HFFc6 (cell line): ENCODE measurements around the gene TMEM14A. TPM values are rescaled to one million over a fixed set of nuclear protein-coding genes. Genes with fewer than 3 reads are reported as not detected.

Experiments used
- DNase-seq: peaks from one replicate; pipeline ENCODE4 v3.0.0-alpha.2; 2018
- H3K27ac Mint-ChIP-seq: 2 replicates; pipeline ENCODE4 v1.8.0; 2020; ENCODE audit warnings: mild to moderate bottlenecking, mixed read lengths
- H3K27me3 Mint-ChIP-seq: 2 replicates; pipeline ENCODE4 v1.8.0; 2021; ENCODE audit warnings: mild to moderate bottlenecking, moderate library complexity, mixed read lengths; ENCODE audit not compliant: insufficient read depth
- H3K36me3 Mint-ChIP-seq: 2 replicates; pipeline ENCODE4 v1.8.0; 2021; ENCODE audit warnings: low read depth, mixed read lengths
- H3K4me1 Mint-ChIP-seq: 2 replicates; pipeline ENCODE4 v1.8.0; 2020; ENCODE audit warnings: low read depth, mixed read lengths
- H3K4me3 Mint-ChIP-seq: 2 replicates; pipeline ENCODE4 v1.8.0; 2020; ENCODE audit warnings: mild to moderate bottlenecking, moderate library complexity, mixed read lengths
- H3K9me3 Mint-ChIP-seq: 2 replicates; pipeline ENCODE4 v1.8.0; 2020; ENCODE audit warnings: mild to moderate bottlenecking, mixed read lengths
- total RNA-seq, 6 experiments: library from RNA; stranded (reverse); fragmentation: NEBNext Ultra II Directional; extraction: Animal tissue kit (Norgen Biotek cat#: 25700); gene quantifications; 2 replicates in 1 of 6; 3 replicates in 5 of 6; pipeline ENCODE4 v1.2.3, GENCODE V29; 2021
- TF ChIP-seq, protein P1 (sequence below): fragments of 200-600 bp; sonication (generic); IDR thresholded peaks from 2 replicates; pipeline ENCODE4 v1.5.0; 2021; ENCODE audit warnings: antibody characterized with exemption, mild to moderate bottlenecking

TMEM14A gene
- total RNA-seq, 6 experiments from 2014 or later, result 36.3 to 48.0 (median 45.0) TPM

- TF ChIP-seq, protein P1, sequence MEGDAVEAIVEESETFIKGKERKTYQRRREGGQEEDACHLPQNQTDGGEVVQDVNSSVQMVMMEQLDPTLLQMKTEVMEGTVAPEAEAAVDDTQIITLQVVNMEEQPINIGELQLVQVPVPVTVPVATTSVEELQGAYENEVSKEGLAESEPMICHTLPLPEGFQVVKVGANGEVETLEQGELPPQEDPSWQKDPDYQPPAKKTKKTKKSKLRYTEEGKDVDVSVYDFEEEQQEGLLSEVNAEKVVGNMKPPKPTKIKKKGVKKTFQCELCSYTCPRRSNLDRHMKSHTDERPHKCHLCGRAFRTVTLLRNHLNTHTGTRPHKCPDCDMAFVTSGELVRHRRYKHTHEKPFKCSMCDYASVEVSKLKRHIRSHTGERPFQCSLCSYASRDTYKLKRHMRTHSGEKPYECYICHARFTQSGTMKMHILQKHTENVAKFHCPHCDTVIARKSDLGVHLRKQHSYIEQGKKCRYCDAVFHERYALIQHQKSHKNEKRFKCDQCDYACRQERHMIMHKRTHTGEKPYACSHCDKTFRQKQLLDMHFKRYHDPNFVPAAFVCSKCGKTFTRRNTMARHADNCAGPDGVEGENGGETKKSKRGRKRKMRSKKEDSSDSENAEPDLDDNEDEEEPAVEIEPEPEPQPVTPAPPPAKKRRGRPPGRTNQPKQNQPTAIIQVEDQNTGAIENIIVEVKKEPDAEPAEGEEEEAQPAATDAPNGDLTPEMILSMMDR, result no peak
- DNase-seq, result no peak
- Mint-ChIP-seq H3K36me3 (peaks cover 15% of the 10 kb centered on the region), H3K9me3 (no peaks in the 10 kb centered on the region), H3K27me3 (no peaks in the 10 kb centered on the region), H3K4me3 (no peak overlapping the region), H3K4me1 (peaks cover 7% of the 10 kb centered on the region; the same call in 1 of the 2 replicates), H3K27ac (no peak overlapping the region)
Observed at GRCh38 chr6:52681416-52681815, 10.5 kb downstream of the TMEM14A start.

- H3K36me3 Mint-ChIP-seq, result peaks cover 3% of the 10 kb centered on the region; the same call in 1 of the 2 replicates
- DNase-seq, result no peak
- no peaks in the 10 kb centered on the region for H3K27me3 Mint-ChIP-seq
- no peak overlapping the region for H3K27ac Mint-ChIP-seq
- no peak overlapping the region for H3K4me3 Mint-ChIP-seq
- TF ChIP-seq, protein P1, result no peak
- no peaks in the 10 kb centered on the region for H3K9me3 Mint-ChIP-seq
- no peaks in the 10 kb centered on the region for H3K4me1 Mint-ChIP-seq
Observed at GRCh38 chr6:52686878-52687699, 16.2 kb downstream of the TMEM14A start.

- DNase-seq, result no peak
- TF ChIP-seq, protein P1, result no peak
- no peak overlapping the region for H3K4me3 Mint-ChIP-seq
- H3K4me1 Mint-ChIP-seq, result no peaks in the 10 kb centered on the region
- H3K9me3 Mint-ChIP-seq, result no peaks in the 10 kb centered on the region; the same call in 1 of the 2 replicates
- H3K27ac Mint-ChIP-seq, result no peak overlapping the region
- H3K27me3 Mint-ChIP-seq, result no peaks in the 10 kb centered on the region
- H3K36me3 Mint-ChIP-seq, result peaks cover 8% of the 10 kb centered on the region
Observed at GRCh38 chr6:52689857-52690256, 18.9 kb downstream of the TMEM14A start.

- Mint-ChIP-seq H3K27ac (no peak overlapping the region), H3K36me3 (peaks cover 8% of the 10 kb centered on the region; the same call in 1 of the 2 replicates), H3K4me3 (no peak overlapping the region), H3K27me3 (no peaks in the 10 kb centered on the region), H3K4me1 (no peaks in the 10 kb centered on the region), H3K9me3 (no peaks in the 10 kb centered on the region; the same call in 1 of the 2 replicates)
- peak; percentile 16 for DNase-seq
- TF ChIP-seq, protein P1, result peak; percentile 57
Observed at GRCh38 chr6:52691718-52692117, 20.8 kb downstream of the TMEM14A start.

GRCh38 chr6:52693773-52694172 lies 22.9 kb downstream of the TMEM14A start:
- Mint-ChIP-seq H3K27ac (no peak overlapping the region), H3K9me3 (no peaks in the 10 kb centered on the region; the same call in 1 of the 2 replicates), H3K4me1 (peaks cover 10% of the 10 kb centered on the region; the same call in 1 of the 2 replicates), H3K4me3 (no peak overlapping the region), H3K27me3 (peaks cover 2% of the 10 kb centered on the region; the same call in 1 of the 2 replicates), H3K36me3 (peaks cover 5% of the 10 kb centered on the region; the same call in 1 of the 2 replicates)
- TF ChIP-seq, protein P1, result no peak
- DNase-seq, result no peak
